NCI-H1694 (cell line): ENCODE data around the gene TLCD3A.
"Not testable (repeated sequence)": the region's sequence is repeated elsewhere in the genome, so short reads cannot be mapped to it uniquely, and the experiment has no call there.

Experiments used
- DNase-seq: peaks from one replicate; lab custom pipeline; 2025; lab: John Stamatoyannopoulos, UW

The TLCD3A gene

GRCh38 chr17:708132-708531 lies 24.3 kb upstream of the TLCD3A start:
- DNase-seq: no peak

- DNase-seq: no peak
These were observed 14.3 kb upstream of the TLCD3A start for GRCh38 chr17:718075-718474.

GRCh38 chr17:720706-721539 lies 11.5 kb upstream of the TLCD3A start:
- no peak for DNase-seq

DNA sequence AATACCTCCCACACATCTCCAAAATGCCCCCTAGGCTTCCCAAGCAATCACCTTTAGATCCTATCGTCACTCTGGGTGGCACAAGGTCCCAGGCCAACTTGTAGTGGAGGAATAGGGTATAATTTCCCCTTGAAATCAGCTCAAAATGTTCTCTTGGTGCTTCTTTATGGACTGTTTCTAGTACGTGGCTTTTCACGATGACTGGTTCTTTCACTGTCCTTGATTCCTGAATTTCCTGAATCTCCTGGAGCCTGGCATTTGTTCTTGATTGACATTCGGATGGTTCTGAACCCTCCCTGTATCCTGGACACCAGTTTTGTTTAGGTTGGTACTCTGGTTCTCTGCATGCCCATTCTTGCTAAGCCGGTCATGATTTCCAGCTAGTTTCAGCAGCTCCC lies 10.9 kb upstream of the TLCD3A start:
- no peak for DNase-seq

DNA sequence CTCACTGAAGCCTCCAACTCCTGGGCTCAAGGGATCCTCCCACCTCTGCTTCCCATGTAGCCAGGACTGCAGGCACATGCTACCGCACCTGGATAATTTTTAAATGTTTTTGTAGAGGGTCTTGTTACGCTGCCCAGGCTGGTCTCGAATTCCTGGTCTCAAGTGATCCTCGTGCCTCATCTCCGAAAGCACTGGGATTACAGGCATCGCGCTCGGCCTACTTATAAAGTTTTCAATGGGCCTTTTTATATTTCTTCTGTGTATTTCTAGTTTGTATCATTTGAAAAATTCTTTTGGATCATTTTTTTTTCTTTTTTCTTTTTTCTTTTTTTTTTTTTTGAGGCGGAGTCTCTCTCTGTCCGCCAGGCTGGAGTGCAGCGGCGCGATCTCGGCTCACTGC lies 7.3 kb upstream of the TLCD3A start:
- DNase-seq: no peak

DNA sequence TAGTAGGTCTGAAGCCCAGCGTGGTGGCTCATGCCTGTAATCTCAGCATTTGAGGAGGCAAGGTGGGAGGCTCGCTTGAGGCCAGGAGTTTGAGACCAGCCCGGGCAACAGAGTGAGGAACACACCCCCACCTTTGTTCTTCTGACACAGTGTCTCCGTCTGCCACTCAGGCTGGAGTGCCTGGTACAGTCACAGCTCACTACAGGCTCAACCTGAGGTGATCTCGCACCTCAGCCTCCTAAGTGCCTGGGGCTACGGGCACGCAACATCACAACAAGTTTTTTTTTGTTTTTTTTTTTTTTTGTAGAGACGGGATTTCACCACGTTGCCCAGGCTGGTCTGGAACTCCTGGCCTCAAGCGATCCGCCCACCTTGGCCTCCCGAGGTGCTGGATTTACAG lies 6.7 kb upstream of the TLCD3A start:
- DNase-seq: no peak

DNA sequence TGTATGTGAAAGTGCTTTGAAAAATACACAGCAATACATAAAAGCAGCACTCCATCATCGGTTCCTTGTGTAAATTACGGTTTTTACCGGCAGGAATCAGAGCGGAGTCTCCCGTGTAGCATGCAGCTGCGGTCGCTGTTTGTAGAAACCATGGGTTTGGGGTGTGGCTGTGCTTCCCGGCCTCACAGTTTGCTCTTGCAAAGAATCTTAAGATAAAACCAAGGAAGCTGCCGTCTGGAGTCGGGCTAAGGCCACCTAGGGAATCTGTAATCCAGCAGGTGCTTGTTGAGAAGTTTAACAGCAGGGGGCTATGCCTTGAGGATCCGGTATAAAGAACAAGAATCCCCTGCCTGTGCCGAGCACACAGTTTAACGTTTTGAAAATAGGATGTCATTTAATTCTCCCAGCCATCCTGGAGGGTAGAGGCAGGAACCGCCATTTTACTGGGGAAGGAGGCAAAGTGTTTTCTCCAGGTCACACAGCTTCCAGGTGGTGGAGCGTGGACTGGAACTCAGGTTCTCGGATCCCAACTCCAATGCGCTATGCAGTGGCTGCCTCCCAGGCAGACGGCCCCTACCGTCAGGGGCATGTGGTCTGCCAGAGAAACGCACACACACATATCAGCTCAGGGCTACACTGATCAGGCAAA lies 6.0 kb upstream of the TLCD3A start:
- no peak for DNase-seq

- DNase-seq: no peak
These were observed 3.5 kb upstream of the TLCD3A start for GRCh38 chr17:728911-729310.

DNA sequence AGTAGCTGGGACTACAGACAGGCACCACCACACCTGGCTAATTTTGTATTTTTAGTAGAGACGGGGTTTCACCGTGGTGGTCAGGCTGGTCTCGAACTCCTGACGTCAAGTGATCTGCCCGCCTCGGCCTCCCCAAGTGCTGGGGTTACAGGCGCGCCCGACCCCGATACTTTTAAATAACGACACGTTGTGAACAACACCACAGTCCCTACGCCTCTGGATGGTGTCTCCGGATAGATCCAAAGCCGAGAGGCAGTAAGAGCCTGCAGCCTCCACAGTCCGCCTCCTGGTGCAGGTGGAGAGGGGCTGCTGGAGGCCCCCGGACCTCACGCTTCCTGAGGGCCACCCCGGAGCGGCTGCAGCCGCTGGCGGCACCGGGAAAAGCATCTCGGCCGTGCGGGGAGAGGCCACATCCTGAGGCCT lies 741 bp upstream of the TLCD3A start:
- DNase-seq: no peak

DNA sequence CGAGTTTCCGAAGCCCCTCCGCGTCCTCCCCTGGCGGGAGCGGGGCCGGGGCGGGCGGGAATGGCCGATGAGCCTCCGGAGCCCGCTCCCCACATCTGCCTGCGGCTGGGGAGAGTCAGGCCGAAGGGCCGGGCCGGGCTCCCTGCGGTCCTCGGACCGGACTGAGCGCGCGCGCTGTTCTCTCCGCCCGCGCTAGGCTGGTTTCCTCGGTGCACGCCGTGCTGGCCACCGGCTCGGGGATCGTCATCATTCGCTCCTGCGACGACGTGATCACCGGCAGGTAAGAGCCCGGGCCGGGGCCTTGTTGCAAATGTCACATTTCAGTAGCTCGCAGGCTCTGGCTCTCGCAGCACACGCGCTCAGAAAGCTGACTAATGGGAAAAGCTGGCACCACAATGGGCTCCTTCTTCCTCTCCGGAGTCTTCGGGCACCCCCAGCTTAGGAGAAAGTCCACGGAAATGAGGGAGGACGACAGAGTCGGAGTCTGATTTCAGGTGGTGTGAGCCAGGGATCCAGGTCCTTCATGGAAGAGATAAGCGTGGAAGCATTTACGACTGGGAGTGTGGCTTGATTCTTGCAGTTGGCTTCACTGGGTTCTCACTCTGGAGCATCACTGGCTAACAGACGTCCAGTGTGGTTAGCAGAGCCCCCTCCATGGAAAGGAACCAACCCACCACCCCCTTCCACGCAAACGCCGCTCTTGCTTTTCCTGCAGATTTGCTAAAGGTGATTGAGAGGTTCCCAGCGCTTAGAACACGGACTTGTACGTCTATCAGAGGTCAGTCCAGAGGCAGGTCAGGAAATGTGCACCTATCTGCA lies 715 bp downstream of the TLCD3A start:
- DNase-seq: no peak

DNA sequence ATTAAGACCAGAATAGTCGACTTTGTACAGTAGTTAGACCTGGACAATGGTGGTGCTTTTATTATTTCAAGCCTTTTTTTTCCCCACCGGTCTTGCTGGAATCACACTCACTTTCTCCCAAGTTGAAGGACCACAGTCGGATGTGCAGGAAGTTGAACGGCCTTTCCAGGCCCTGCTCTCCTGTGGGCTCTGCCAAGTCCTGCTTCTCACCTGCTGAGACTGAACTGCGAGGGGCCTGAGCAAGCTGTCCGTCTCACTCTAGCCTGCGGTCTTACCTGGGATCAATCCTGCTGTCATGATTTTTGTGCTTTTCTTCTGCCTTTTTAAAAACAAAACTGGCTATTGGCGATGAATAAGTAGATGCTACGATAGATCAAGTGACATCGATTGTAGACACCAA lies 1.3 kb downstream of the TLCD3A start:
- DNase-seq: no peak

DNA sequence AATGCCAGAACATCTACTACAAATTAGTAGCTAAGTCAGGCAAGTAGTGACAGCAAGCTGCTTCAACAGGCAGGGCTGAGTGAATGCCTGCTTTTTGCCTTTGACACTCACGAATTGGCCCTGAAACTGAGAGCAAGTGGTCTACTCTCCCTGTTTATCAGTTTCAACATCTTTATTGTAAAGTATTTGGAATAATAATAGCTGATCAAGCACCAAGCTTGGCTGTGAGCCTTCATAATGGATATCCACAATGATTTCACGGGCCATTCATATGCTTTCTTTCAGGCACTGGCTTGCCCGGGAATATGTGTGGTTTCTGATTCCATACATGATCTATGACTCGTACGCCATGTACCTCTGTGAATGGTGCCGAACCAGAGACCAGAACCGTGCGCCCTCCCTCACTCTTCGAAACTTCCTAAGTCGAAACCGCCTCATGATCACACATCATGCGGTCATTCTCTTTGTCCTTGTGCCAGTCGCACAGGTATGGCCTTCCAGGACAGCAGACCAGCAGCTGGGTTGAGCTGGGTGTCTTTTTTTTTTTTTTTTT lies 5.2 kb downstream of the TLCD3A start:
- no peak for DNase-seq

GRCh38 chr17:740240-741017 lies 8.0 kb downstream of the TLCD3A start:
- no peak for DNase-seq

- no peak for DNase-seq
These were observed 9.9 kb downstream of the TLCD3A start for GRCh38 chr17:742147-742793.

DNA sequence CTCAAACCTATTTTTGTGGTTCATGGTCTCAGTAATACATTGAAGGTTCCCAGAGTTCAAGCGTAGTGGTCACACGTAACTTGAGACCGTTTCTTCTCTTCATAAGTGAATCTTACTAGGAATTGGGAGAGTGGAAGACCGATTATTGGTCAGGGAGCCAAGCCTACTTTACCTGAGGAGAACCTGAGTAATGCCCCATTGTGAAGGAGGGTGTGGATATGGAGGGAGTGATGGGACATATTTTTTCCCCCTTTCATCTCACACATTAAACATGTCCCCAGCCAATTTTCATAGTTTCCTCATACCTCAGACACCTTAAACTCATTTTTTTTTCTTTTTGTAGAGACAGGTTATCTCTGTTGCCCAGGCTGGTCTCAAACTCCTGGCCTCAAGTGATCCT lies 10.7 kb downstream of the TLCD3A start:
- no peak for DNase-seq

DNA sequence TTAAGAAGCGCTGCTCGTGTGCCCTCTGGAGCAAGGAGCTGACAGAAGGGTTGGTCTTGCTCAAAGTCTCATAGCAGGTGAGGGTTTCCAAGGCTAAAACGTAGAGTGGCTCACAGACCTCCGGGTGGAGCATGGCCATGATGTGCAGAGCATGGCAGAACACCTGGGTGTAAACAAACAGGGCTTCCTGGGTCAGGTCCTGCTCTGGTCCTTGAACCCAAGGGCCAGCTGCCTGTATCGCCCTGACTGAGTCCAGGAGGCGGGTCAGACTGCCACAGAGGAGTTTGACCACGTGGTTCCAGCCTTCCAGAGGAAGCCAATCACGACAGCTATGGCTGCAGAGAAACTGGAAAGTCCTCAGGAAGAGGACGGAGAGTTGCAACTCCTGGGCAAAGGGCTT lies 12.5 kb downstream of the TLCD3A start:
- DNase-seq: no peak

GRCh38 chr17:745406-745805 lies 13.0 kb downstream of the TLCD3A start:
- no peak for DNase-seq

GRCh38 chr17:746181-746580 lies 13.8 kb downstream of the TLCD3A start:
- no peak for DNase-seq

DNA sequence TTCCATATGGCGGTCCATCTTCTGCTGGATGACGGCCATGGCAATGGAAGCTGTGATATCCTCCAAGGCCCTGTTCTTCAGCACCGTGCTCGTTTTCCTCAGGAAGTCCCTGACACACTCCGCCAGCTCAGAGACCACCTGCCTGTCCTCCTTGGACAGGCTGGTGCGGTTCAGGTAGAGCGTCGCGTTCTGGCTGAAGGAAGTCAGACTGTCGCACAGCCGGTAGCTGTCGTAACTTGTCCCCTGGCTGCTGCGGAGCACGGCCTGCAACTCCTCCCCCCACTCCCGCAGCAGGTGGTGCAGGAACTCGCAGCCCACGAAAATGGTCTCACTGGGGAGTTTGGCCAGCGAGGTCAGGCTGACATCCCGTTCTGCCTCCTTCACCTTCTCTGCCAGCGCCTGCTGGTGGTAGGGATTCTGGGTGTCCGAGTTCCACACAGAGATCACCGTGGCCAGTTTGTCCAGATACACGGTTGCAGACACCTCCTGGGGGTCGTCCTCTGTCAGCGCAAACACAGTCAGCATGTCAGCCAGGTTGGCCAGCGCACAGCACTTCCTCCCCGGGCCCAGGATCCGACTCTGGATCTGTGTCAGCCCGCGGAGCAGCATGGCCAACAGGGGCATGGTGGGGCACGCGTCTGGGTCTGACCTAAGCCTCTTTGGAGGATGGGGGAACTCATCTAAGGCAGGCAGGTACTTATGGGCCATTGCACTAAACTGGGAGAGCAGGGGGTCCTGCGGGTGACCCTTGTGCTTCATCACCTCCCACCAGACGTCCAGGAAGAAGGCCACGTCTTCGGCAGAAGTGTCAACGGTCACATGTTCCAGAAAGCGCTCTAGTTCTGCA lies 14.6 kb downstream of the TLCD3A start:
- no peak for DNase-seq

DNA sequence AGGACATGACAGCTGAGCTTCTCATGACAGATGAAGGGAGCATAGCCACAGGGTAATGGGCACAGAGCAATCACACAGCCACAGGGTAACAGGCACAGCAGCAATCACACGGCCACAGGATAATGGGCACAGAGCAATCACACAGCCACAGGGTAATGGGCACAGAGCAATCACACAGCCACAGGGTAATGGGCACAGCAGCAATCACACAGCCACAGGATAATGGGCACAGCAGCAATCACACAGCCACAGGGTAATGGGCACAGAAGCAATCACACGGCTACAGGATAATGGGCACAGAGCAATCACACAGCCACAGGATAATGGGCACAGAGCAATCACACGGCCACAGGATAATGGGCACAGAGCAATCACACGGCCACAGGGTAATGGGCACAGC lies 16.2 kb downstream of the TLCD3A start:
- not testable (repeated sequence) for DNase-seq
